ENCODE measurements around the gene NCAPG2. TPM values are rescaled to one million over a fixed set of nuclear protein-coding genes. Genes with fewer than 3 reads are reported as not detected.

The NCAPG2 gene
- total and polyA plus RNA-seq, 2 of the 13 experiments (the other 11 are each of a cell fraction or from before 2014, with no cell fraction given), result 15.1 to 30.7 TPM

- peak; percentile 99 for TF ChIP-seq ARID4A (CRISPR knock-in tag; IDR thresholded peaks at IDR 0.05; ENCODE audit: borderline replicate concordance)
- 0 out of 2 replicates have a peak, but pooled peaks have one; percentile 55 for TF ChIP-seq ZNF709 (CRISPR knock-in tag; IDR thresholded peaks at IDR 0.05)
- TF ChIP-seq ATRX (CRISPR knock-in tag; IDR thresholded peaks at IDR 0.05; ENCODE audit: borderline replicate concordance), result no peak
- TF ChIP-seq CBX1 (IDR thresholded peaks at IDR 0.05; ENCODE audit: low read depth), result no peak
- no peak for TF ChIP-seq ZNF570 (CRISPR knock-in tag; IDR thresholded peaks at IDR 0.05; ENCODE audit: borderline replicate concordance)
- peak; percentile 72 for TF ChIP-seq ZFP91 (CRISPR knock-in tag; IDR thresholded peaks at IDR 0.05; ENCODE audit: borderline replicate concordance)
- TF ChIP-seq ZNF326 (CRISPR knock-in tag; IDR thresholded peaks at IDR 0.05; ENCODE audit: borderline replicate concordance), result no peak
- no peak for TF ChIP-seq BCLAF1 (IDR thresholded peaks at IDR 0.05)
- TF ChIP-seq ZNF879 (CRISPR knock-in tag; IDR thresholded peaks at IDR 0.05), result no peak
- no peak for TF ChIP-seq ZNF121 (CRISPR knock-in tag; IDR thresholded peaks at IDR 0.05)
- peak; percentile 99 for TF ChIP-seq ZBTB14 (CRISPR knock-in tag; IDR thresholded peaks at IDR 0.05)
- TF ChIP-seq NCOA2 (CRISPR knock-in tag; IDR thresholded peaks at IDR 0.05), result no peak
- peak; percentile 86; the same call in 1 of the 2 replicates for TF ChIP-seq ZSCAN5A (CRISPR knock-in tag; IDR thresholded peaks at IDR 0.05; ENCODE audit: borderline replicate concordance)
- no peak for TF ChIP-seq ZBTB21 (CRISPR knock-in tag; IDR thresholded peaks at IDR 0.05)
- no peak for TF ChIP-seq SMAD3 (CRISPR knock-in tag; IDR thresholded peaks at IDR 0.05)
- no peak for TF ChIP-seq MATR3 (CRISPR knock-in tag; IDR thresholded peaks at IDR 0.05)
- no peak for TF ChIP-seq NFE2L1 (CRISPR knock-in tag; IDR thresholded peaks at IDR 0.05; ENCODE audit: borderline replicate concordance)
These were observed at the start of gene NCAPG2 (continued) for GRCh38 chr7:158704524-158705233.

Measured in HepG2 (cell line).